PC-9 (cell line): ENCODE data around the gene KPNA1. TPM values are rescaled to one million over a fixed set of nuclear protein-coding genes. Genes with fewer than 3 reads are reported as not detected.
A peak's percentile ranks its signal among the peaks of the same experiment; 100 is the strongest.

ENCODE experiments used
- BruUV-seq: library from RNA; stranded (reverse); fragments of 400-500 nt; replicated peaks from 2 replicates; lab custom pipeline; 2021; lab: Mats Ljungman, UMichigan
- CTCF ChIA-PET: fragments of 300-600 bp; sonication (Branson Sonifier 250); formaldehyde crosslinking; loops from one replicate; lab custom pipeline; 2022; ENCODE audit warnings: antibody characterized with exemption; lab: Charles Lee
- POLR2A ChIA-PET: fragments of 300-600 bp; sonication (Branson Sonifier 250); formaldehyde crosslinking; loops from one replicate; lab custom pipeline; 2022; ENCODE audit warnings: antibody characterized with exemption; ENCODE audit not compliant: unreplicated experiment; lab: Charles Lee
- DNase-seq, 2 experiments: peaks; one replicate each; pipeline versions ENCODE4 v3.0.0 to v3.0.0-alpha.2; 2015 to 2022; ENCODE audit warnings: mixed read lengths in 1 of 2
- H2AFZ ChIP-seq: fragments of 200-600 bp; sonication (generic); 2 replicates; pipeline ENCODE4 v1.8.1; 2017; ENCODE audit warnings: antibody characterized with exemption
- H3F3A ChIP-seq: fragments of 200-600 bp; sonication (generic); 2 replicates; pipeline ENCODE4 v1.8.1; 2017; ENCODE audit warnings: antibody characterized with exemption, mild to moderate bottlenecking, low read depth; ENCODE audit not compliant: insufficient read depth
- H3K27ac ChIP-seq: fragments of 200-600 bp; sonication (generic); 2 replicates; pipeline ENCODE4 v1.6.1; 2016; ENCODE audit warnings: mixed run types
- H3K27me3 ChIP-seq: fragments of 200-600 bp; sonication (generic); 2 replicates; pipeline ENCODE4 v1.6.1; 2016; ENCODE audit warnings: low read depth, mixed run types; ENCODE audit not compliant: insufficient read depth
- H3K36me3 ChIP-seq: fragments of 200-600 bp; sonication (generic); 2 replicates; pipeline ENCODE4 v1.6.1; 2016; ENCODE audit warnings: low read depth, mixed run types
- H3K4me1 ChIP-seq: fragments of 200-600 bp; sonication (generic); replicated peaks from 2 replicates; pipeline ENCODE4 v1.6.1; 2016; ENCODE audit warnings: mixed run types; ENCODE audit not compliant: insufficient read depth
- H3K4me2 ChIP-seq: fragments of 200-600 bp; sonication (generic); 2 replicates; pipeline ENCODE4 v1.6.1; 2017; ENCODE audit warnings: mixed run types
- H3K4me3 ChIP-seq: fragments of 200-600 bp; sonication (generic); 2 replicates; pipeline ENCODE4 v1.6.1; 2016; ENCODE audit warnings: mixed run types
- H3K79me2 ChIP-seq: fragments of 200-600 bp; sonication (generic); 2 replicates; pipeline ENCODE4 v1.6.1; 2017; ENCODE audit warnings: low read depth, mixed run types
- H3K9me2 ChIP-seq: fragments of 200-600 bp; sonication (generic); 2 replicates; pipeline ENCODE4 v1.8.1; 2017; ENCODE audit warnings: mild to moderate bottlenecking; ENCODE audit not compliant: insufficient read depth
- H3K9me3 ChIP-seq: fragments of 200-600 bp; sonication (generic); 2 replicates; pipeline ENCODE4 v1.8.1; 2016; ENCODE audit warnings: low read depth; ENCODE audit not compliant: insufficient read depth
- H4K20me1 ChIP-seq: fragments of 200-600 bp; sonication (generic); 2 replicates; pipeline ENCODE4 v1.8.1; 2017; ENCODE audit not compliant: insufficient read depth
- EZH2 ChIP-seq: fragments of 200-600 bp; sonication (generic); IDR thresholded peaks from 2 replicates; pipeline ENCODE4 v1.8.0; 2017; ENCODE audit warnings: antibody characterized with exemption, low read depth
- intact Hi-C: fragments of 100-400 bp; cut with micrococcal nuclease; formaldehyde crosslinking; loops from one replicate; pipeline ENCODE4 v1.10.0; 2022; ENCODE audit not compliant: unreplicated experiment
- total RNA-seq: library from RNA; stranded (reverse); gene quantifications from 2 replicates; pipeline ENCODE4 v1.2.3, GENCODE V29; 2021
- TF ChIP-seq, protein P1 (sequence below): fragments of 200-600 bp; sonication (generic); conservative IDR thresholded peaks from 2 replicates; pipeline ENCODE4 v1.6.1; 2017; ENCODE audit warnings: mixed run types, antibody characterized with exemption, mild to moderate bottlenecking, moderate library complexity

The KPNA1 gene
- total RNA-seq, 1 experiment from 2014 or later, result 89.2 TPM

DNA sequence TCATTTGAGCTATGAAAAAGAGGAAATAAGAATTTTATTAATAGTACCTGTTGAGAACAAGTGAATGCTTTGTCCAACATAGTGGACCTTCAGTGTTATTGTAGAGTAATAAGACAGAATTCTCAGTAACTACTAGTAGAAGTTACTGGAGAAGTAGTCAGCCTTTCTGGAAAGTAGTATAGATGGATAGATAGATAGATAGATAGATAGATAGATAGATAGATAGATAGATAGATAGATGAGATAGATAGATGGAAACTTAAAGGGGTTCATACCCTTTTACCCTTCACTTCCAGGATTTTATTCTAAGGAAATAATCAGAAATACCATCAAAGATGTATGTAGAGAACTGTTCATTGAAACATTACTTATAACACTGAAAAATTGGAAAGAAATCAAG, 125.5 kb downstream of the KPNA1 start:
- no peaks in the 10 kb centered on the region for H3K9me3 ChIP-seq
- no peak overlapping the region for H3K4me3 ChIP-seq
- no peaks in the 10 kb centered on the region for H3K9me2 ChIP-seq
- POLR2A ChIA-PET, result interaction anchor here (0.6 to 0.7 kb wide), 2 partner anchors 291 to 305 kb away, joined by 4 to 8 read pairs; no protein-coding TSS in a partner anchor
- H3K27me3 ChIP-seq, result no peaks in the 10 kb centered on the region
- H4K20me1 ChIP-seq, result no peaks in the 10 kb centered on the region
- peaks cover 11% of the 10 kb centered on the region; the same call in 1 of the 2 replicates for H3K4me1 ChIP-seq
- H2AFZ ChIP-seq, result no peak overlapping the region
- TF ChIP-seq EZH2, result no peak
- TF ChIP-seq, protein P1, sequence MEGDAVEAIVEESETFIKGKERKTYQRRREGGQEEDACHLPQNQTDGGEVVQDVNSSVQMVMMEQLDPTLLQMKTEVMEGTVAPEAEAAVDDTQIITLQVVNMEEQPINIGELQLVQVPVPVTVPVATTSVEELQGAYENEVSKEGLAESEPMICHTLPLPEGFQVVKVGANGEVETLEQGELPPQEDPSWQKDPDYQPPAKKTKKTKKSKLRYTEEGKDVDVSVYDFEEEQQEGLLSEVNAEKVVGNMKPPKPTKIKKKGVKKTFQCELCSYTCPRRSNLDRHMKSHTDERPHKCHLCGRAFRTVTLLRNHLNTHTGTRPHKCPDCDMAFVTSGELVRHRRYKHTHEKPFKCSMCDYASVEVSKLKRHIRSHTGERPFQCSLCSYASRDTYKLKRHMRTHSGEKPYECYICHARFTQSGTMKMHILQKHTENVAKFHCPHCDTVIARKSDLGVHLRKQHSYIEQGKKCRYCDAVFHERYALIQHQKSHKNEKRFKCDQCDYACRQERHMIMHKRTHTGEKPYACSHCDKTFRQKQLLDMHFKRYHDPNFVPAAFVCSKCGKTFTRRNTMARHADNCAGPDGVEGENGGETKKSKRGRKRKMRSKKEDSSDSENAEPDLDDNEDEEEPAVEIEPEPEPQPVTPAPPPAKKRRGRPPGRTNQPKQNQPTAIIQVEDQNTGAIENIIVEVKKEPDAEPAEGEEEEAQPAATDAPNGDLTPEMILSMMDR, result no peak
- CTCF ChIA-PET, result no interaction called here
- intact Hi-C loops, result no loop called here
- DNase-seq, result no peak
- no peaks in the 10 kb centered on the region for H3K79me2 ChIP-seq
- no peaks in the 10 kb centered on the region; the same call in 1 of the 2 replicates for H3F3A ChIP-seq
- BruUV-seq, result no TSS peak
- H3K4me2 ChIP-seq, result no peak overlapping the region
- H3K27ac ChIP-seq, result no peak overlapping the region
- no peaks in the 10 kb centered on the region for H3K36me3 ChIP-seq

GRCh38 chr3:122387709-122388108, 127.0 kb downstream of the KPNA1 start:
- Histone ChIP-seq H3K79me2 (peaks cover 3% of the 10 kb centered on the region), H3K9me2 (no peaks in the 10 kb centered on the region), H3K36me3 (no peaks in the 10 kb centered on the region), H3K27ac (no peak overlapping the region), H3K9me3 (no peaks in the 10 kb centered on the region), H3K4me3 (no peak overlapping the region), H3K4me2 (no peak overlapping the region), H4K20me1 (no peaks in the 10 kb centered on the region), H3F3A (no peaks in the 10 kb centered on the region; the same call in 1 of the 2 replicates), H3K4me1 (peaks cover 11% of the 10 kb centered on the region; the same call in 1 of the 2 replicates), H2AFZ (no peak overlapping the region), H3K27me3 (no peaks in the 10 kb centered on the region)
- TF ChIP-seq, protein P1, result no peak
- TF ChIP-seq EZH2, result no peak
- no peak for DNase-seq
- ChIA-PET POLR2A (no interaction called here), CTCF (no interaction called here)
- intact Hi-C loops, result no loop called here
- BruUV-seq, result no TSS peak

DNA sequence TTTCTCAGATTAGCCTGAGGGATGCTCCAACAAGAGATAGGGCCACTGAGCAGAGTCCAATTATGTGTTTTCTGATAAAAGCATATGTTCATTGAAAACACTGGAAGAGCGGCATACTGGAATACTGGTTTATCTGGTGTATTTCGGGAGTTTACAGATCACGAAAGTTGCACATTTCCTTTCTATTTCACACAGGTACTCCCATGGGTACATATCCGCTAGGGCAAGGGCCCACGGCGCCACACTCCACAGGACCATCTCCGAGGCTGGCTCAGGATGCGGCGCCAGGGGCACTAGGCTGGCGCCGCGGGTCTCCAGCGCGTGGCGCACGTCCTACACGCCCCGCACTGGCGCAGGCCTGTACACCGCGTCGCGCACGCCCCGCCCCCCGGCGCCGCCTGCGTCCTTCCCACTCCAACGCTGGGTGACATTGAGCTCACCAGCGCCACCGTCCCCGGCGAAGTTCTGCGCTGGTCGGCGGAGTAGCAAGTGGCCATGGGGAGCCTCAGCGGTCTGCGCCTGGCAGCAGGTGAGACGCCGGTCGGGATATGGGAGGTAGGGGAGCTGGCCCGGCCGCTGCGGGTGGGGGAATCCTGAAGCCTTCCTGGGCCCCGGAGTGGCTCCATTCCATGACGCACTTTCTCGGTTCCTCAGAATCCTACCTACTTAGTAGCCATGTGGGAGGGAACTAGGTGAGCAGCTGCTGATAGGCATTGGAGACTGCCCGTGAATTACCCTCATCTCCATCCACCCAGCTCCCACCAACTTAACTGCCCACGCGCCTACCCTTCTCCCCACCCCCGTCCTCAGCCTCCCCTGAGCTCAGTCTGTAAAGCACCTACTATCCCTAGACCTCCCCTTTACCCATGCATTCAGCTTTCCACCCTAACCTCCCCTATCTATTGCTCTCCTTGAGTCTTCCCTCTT, 130.7 kb downstream of the KPNA1 start, which contains the start of gene FAM162A:
Gene FAM162A (plus strand): TSS at position 412 of the 927 bp plus-strand sequence. CDS start 84 bp downstream, at position 496.
- H3F3A ChIP-seq, result no peaks in the 10 kb centered on the region
- TF ChIP-seq EZH2, result no peak
- TF ChIP-seq, protein P1, result peak; percentile 64
- POLR2A ChIA-PET, result interaction anchor here (0.6 to 1.6 kb wide), 14 partner anchors 9 to 1885 kb away, joined by 3 to 16 read pairs (median 4); partner anchors contain the start of genes HSPBAP1, SEC22A and WDR5B
- H3K4me3 ChIP-seq, result peak within 1 kb of the TSS; percentile 85
- no peaks in the 10 kb centered on the region for H4K20me1 ChIP-seq
- peaks cover 18% of the 10 kb centered on the region; the same call in 1 of the 2 replicates for H3K4me1 ChIP-seq
- no peaks in the 10 kb centered on the region for H3K9me2 ChIP-seq
- peak within 1 kb of the TSS; percentile 94 for H2AFZ ChIP-seq
- peak within 1 kb of the TSS; percentile 66 for H3K27ac ChIP-seq
- BruUV-seq, result no TSS peak
- no peaks in the 10 kb centered on the region for H3K27me3 ChIP-seq
- DNase-seq, result peak; percentile 87 to 96
- H3K9me3 ChIP-seq, result no peaks in the 10 kb centered on the region
- H3K79me2 ChIP-seq, result peaks cover 25% of the 10 kb centered on the region
- intact Hi-C loops, result loop anchor here (1.0 to 5.0 kb wide), 3 partner anchors 32 to 837 kb away; partner anchors contain the start of genes POLQ and WDR5B
- no peaks in the 10 kb centered on the region for H3K36me3 ChIP-seq
- CTCF ChIA-PET, result interaction anchor here (0.5 to 2.1 kb wide), 9 partner anchors 9 to 838 kb away, joined by 3 to 10 read pairs (median 4); partner anchors contain the start of gene POLQ
- H3K4me2 ChIP-seq, result peak within 1 kb of the TSS; percentile 96
